ENCODE measurements around the gene INSR.

INSR gene

DNA sequence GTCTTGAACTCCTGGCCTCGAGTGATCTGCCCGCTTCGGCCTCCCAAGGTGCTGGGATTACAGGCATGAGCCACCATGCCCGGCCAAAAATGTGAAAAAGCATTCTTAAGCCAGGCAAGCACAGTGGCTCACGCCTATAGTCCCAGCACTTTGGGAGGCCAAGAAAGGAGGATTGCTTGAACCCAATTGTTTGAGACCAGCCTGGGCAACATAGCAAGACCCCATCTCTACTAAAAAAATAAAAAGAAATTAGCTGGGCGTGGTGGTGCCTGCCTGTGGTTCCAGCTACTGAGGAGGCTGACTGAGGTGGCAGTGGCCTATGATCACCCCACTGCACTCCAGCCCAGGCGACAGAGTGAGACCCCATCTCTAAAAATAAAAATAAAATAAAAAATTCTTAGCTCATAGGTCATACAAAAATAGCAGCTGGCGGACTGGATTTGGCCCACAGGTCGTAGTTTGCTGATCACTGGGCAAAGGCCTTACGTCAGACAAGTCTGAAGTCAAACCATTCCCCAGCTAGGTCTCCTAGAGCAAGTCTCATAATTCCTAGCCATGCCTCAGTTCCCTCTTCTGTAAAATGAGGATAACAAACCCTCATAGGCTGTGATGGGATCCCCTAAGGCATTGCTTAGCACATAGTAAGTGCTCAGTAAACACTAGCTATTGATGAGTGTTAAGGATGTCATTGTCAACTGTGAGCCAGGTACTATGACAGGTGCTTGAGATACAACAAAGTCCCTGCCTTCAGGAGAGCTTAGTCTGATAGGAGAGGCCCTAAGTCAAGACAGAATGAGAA is 36.0 kb downstream of the INSR start:
- DNase-seq (ENCODE audit: low read depth): no peak
- no peak overlapping the region for H3K4me3 ChIP-seq (ENCODE audit: low read length)

DNA sequence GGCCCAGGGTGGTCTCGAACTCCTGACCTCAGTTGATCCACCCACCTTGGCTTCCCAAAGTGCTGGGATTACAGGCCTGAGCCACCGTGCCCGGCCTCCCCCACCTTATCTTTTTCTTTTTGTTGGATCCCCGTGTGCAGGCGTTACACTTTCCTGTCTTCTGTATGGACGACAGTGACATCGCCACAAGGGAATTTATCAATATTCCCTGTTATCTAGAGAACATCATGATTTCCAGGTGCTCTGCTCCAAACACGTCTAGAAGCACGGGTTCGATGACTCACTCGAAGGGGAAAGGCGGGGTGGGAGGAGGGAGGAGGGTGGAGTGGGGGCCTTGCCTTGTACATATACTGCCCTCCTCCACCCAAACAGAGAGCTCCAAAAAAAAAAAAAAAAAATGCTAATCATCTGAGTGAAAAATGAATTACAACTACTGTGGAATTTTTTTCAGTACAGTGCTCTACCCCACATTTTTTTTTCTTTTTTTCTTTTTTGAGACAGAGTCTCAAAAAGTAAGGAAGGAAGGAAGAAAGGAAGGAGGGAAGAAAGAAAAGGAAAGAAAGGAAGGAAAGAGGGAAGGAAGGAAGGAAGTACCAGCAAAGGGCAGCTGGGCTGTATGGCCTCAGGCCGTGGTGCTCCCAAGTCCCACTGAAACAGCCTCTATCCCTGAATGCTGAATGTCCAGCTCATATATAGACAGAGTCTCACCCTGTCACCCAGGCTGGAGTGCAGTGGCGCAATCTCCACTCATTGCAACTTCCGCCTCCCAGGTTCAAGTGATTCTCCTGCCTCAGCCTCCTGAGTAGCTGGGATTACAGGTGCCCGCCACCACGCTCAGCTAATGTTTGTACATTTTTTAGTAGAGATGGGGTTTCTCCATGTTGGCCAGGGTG is 36.8 kb downstream of the INSR start:
- no peak overlapping the region for H3K4me3 ChIP-seq (ENCODE audit: low read length)
- peak; percentile 35 for DNase-seq (ENCODE audit: low read depth)
- TF ChIP-seq CTCF (conservative IDR thresholded peaks at IDR 0.05; ENCODE audit: low read length): no peak

More for the DNA sequence above, 36.0 kb downstream of the INSR start:
- TF ChIP-seq CTCF (conservative IDR thresholded peaks at IDR 0.05; ENCODE audit: low read length): no peak

- H3K4me3 ChIP-seq (ENCODE audit: low read length): no peak overlapping the region
- DNase-seq (ENCODE audit: low read depth): no peak
- TF ChIP-seq CTCF (conservative IDR thresholded peaks at IDR 0.05; ENCODE audit: low read length): no peak
These were observed 38.6 kb downstream of the INSR start for GRCh38 chr19:7255631-7256030.

DNA sequence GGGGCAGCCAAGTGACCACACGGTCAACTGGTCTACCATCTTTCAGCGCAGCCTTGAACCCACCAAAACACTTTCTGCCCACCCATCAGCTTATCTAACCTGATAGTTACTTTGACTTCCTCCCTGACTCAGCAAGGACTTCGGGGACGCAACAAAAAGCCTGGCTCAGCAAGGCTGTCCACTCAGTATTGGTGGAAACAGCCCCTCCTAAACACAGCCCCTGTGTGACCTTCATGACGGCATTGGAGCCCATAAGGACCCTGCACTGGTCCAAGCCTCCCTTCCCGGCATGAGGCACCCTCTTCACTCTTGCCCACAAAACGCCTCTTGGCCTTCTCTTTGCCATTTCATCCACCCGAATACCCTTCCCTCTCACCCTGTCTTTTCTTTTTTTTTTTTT is 39.1 kb downstream of the INSR start:
- TF ChIP-seq CTCF (conservative IDR thresholded peaks at IDR 0.05; ENCODE audit: low read length): no peak
- no peak for DNase-seq (ENCODE audit: low read depth)
- no peak overlapping the region for H3K4me3 ChIP-seq (ENCODE audit: low read length)

GRCh38 chr19:7254590-7254989 is 39.6 kb downstream of the INSR start:
- no peak for TF ChIP-seq CTCF (conservative IDR thresholded peaks at IDR 0.05; ENCODE audit: low read length)
- DNase-seq (ENCODE audit: low read depth): no peak
- no peak overlapping the region for H3K4me3 ChIP-seq (ENCODE audit: low read length)

DNA sequence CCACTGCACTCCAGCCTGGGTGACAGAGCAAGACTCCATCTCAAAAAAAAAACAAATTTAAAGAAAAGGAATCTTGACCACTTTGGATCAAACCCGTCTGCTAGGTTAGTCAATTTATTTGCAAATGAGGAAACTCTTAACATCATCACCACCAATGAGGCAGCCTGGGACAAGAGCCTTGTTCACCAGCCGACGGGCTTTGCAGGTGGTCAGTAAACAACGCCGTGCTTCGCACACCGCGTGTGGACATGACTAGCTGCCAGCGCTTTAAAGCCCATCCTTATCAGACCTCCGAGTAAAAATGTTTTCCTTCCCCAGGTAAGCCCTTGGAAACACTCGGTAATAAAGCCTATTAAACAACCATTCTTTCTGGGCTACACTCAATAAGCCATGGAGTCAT is 41.9 kb downstream of the INSR start:
- no peak for DNase-seq (ENCODE audit: low read depth)
- TF ChIP-seq CTCF (conservative IDR thresholded peaks at IDR 0.05; ENCODE audit: low read length): no peak
- no peak overlapping the region for H3K4me3 ChIP-seq (ENCODE audit: low read length)

Measured in AG10803 (cell line).